Glutamatergic neuron (in vitro differentiated cells): ENCODE results near the gene OTX1. TPM values are rescaled to one million over a fixed set of nuclear protein-coding genes. Genes with fewer than 3 reads are reported as not detected.

Source experiments
- DNase-seq: peaks from one replicate; pipeline ENCODE4 v3.0.0; 2022
- H3K27ac Mint-ChIP-seq: one replicate; pipeline ENCODE4 v1.8.0; 2020; ENCODE audit warnings: mild to moderate bottlenecking, mixed read lengths, inconsistent platforms; ENCODE audit not compliant: unreplicated experiment
- H3K27me3 Mint-ChIP-seq: one replicate; pipeline ENCODE4 v1.8.0; 2020; ENCODE audit warnings: mild to moderate bottlenecking, moderate library complexity, mixed read lengths, inconsistent platforms; ENCODE audit not compliant: unreplicated experiment
- H3K36me3 Mint-ChIP-seq: one replicate; pipeline ENCODE4 v1.8.0; 2020; ENCODE audit warnings: mild to moderate bottlenecking, mixed read lengths, inconsistent platforms; ENCODE audit not compliant: unreplicated experiment
- H3K4me1 Mint-ChIP-seq: one replicate; pipeline ENCODE4 v1.8.0; 2020; ENCODE audit warnings: mild to moderate bottlenecking, low read depth, mixed read lengths, inconsistent platforms; ENCODE audit not compliant: unreplicated experiment
- H3K4me3 Mint-ChIP-seq: one replicate; pipeline ENCODE4 v1.8.0; 2020; ENCODE audit warnings: mild to moderate bottlenecking, mixed read lengths, inconsistent platforms; ENCODE audit not compliant: unreplicated experiment
- H3K9me3 Mint-ChIP-seq: one replicate; pipeline ENCODE4 v1.8.0; 2020; ENCODE audit warnings: mild to moderate bottlenecking, moderate library complexity, mixed read lengths, inconsistent platforms; ENCODE audit not compliant: unreplicated experiment
- total RNA-seq: library from RNA; stranded (reverse); fragmentation: NEBNext Ultra II Directional; extraction: Animal tissue kit (Norgen Biotek cat#: 25700); gene quantifications from one replicate; pipeline ENCODE4 v1.2.1, GENCODE V29; 2021; ENCODE audit not compliant: unreplicated experiment
- TF ChIP-seq, protein P1 (sequence below): fragments of 200-600 bp; sonication (generic); IDR thresholded peaks from one replicate; pipeline ENCODE4 v1.5.0; 2021; ENCODE audit not compliant: partially characterized antibody, unreplicated experiment

OTX1 gene
- total RNA-seq, 1 donor from 2014 or later: 0.15 TPM

- TF ChIP-seq, protein P1, sequence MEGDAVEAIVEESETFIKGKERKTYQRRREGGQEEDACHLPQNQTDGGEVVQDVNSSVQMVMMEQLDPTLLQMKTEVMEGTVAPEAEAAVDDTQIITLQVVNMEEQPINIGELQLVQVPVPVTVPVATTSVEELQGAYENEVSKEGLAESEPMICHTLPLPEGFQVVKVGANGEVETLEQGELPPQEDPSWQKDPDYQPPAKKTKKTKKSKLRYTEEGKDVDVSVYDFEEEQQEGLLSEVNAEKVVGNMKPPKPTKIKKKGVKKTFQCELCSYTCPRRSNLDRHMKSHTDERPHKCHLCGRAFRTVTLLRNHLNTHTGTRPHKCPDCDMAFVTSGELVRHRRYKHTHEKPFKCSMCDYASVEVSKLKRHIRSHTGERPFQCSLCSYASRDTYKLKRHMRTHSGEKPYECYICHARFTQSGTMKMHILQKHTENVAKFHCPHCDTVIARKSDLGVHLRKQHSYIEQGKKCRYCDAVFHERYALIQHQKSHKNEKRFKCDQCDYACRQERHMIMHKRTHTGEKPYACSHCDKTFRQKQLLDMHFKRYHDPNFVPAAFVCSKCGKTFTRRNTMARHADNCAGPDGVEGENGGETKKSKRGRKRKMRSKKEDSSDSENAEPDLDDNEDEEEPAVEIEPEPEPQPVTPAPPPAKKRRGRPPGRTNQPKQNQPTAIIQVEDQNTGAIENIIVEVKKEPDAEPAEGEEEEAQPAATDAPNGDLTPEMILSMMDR: no peak
- Mint-ChIP-seq H3K27me3 (peaks cover 49% of the 10 kb centered on the region), H3K4me1 (peaks cover 7% of the 10 kb centered on the region), H3K27ac (no peak overlapping the region), H3K9me3 (peaks cover 19% of the 10 kb centered on the region), H3K36me3 (no peaks in the 10 kb centered on the region), H3K4me3 (no peak overlapping the region)
- no peak for DNase-seq
These were observed 1.9 kb downstream of the OTX1 start for GRCh38 chr2:63052411-63053080.

DNA sequence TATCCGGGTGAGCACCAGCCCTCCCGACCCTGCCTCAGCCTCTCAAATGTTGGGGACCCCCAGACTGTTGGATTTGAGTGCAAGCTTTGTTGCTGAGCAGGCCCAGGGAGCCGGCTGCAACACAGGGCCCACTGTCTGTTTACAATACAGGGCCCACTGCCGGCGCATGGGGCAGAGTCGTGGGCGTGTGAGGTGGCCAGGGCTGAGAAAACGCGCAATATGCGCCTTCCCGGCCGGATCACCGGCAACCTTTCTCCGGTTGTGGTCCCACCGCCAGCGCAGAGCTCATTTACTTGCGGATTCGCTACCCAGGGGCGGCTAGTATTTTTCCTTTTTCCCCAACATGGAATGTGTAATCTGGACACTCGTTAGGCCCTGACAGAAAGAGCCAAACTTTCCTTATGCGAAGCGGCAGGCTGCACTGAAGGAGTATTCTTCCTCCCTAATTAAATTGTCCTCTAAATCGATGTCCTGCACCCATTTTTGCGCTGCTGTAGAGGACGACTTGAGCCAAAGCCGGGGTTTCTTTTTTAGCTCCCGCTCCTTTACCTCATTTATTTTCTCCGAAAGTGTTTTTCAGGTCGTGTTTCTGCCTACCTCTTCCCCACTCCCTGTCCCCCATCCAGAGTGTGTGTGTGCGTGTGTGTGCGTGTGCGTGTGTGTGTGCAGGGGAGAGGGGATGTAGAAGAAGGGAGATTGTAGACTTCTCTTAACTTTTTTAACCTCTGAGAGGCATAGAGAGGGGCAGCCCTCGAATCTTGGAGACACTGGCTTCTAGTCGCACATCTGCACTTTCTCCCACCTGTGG lies 2.7 kb downstream of the OTX1 start:
- TF ChIP-seq, protein P1: no peak
- Mint-ChIP-seq H3K9me3 (peaks cover 21% of the 10 kb centered on the region), H3K27me3 (peaks cover 53% of the 10 kb centered on the region), H3K36me3 (no peaks in the 10 kb centered on the region), H3K4me3 (no peak overlapping the region), H3K4me1 (peaks cover 13% of the 10 kb centered on the region), H3K27ac (no peak overlapping the region)
- DNase-seq: peak; percentile 39

GRCh38 chr2:63053889-63054602 lies 3.4 kb downstream of the OTX1 start:
- Mint-ChIP-seq H3K4me1 (peaks cover 18% of the 10 kb centered on the region), H3K27ac (no peak overlapping the region), H3K27me3 (peaks cover 55% of the 10 kb centered on the region), H3K4me3 (no peak overlapping the region), H3K36me3 (no peaks in the 10 kb centered on the region), H3K9me3 (peaks cover 22% of the 10 kb centered on the region)
- peak; percentile 55 for DNase-seq
- TF ChIP-seq, protein P1: peak; percentile 34

GRCh38 chr2:63054841-63055225 lies 4.2 kb downstream of the OTX1 start:
- peak overlapping the region; percentile 46 for H3K4me3 Mint-ChIP-seq
- H3K27ac Mint-ChIP-seq: no peak overlapping the region
- peaks cover 50% of the 10 kb centered on the region for H3K27me3 Mint-ChIP-seq
- H3K36me3 Mint-ChIP-seq: peaks cover under 1% of the 10 kb centered on the region
- TF ChIP-seq, protein P1: no peak
- H3K4me1 Mint-ChIP-seq: peaks cover 14% of the 10 kb centered on the region
- DNase-seq: no peak
- peaks cover 16% of the 10 kb centered on the region for H3K9me3 Mint-ChIP-seq
